Measurements from ENCODE around the gene PRKAG2. TPM values are rescaled to one million over a fixed set of nuclear protein-coding genes. Genes with fewer than 3 reads are reported as not detected.

PRKAG2 gene
- total and polyA plus RNA-seq, 10 donors: 15.8 to 50.9 (median 32.8) TPM

DNA sequence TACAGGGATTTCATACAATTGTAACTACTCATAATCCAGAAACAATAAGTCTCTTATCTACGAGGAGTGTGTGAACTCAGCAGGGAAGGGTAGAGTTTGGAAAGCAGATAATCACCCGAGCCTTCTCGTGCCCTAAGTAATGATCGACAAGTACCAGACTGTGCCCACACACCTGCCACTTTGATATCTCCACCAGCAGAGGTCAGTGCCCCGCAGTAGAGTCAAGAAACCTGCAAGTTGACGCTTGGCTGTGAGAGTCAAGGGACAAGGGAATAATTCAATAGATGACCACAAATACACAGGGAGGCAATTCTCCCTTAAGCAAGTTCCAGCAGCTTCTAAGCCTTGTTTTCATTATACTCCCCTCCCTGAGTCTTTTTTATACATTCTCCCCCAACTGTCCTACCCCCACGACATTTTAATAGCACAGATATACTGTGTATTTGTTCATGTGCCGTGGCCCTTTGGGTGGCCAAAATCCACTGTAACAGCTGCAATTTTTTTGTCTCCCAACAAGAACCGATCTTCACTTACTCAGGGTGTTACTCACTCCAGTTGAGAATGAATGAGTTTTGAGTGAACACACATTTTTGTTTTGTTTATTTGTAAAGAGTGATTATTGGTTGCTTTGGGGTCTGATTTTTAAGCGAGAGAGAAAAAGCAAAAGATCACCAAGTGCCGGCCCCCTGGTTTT is 250.3 kb downstream of the PRKAG2 start:
- TF ChIP-seq, protein P1, sequence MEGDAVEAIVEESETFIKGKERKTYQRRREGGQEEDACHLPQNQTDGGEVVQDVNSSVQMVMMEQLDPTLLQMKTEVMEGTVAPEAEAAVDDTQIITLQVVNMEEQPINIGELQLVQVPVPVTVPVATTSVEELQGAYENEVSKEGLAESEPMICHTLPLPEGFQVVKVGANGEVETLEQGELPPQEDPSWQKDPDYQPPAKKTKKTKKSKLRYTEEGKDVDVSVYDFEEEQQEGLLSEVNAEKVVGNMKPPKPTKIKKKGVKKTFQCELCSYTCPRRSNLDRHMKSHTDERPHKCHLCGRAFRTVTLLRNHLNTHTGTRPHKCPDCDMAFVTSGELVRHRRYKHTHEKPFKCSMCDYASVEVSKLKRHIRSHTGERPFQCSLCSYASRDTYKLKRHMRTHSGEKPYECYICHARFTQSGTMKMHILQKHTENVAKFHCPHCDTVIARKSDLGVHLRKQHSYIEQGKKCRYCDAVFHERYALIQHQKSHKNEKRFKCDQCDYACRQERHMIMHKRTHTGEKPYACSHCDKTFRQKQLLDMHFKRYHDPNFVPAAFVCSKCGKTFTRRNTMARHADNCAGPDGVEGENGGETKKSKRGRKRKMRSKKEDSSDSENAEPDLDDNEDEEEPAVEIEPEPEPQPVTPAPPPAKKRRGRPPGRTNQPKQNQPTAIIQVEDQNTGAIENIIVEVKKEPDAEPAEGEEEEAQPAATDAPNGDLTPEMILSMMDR (IDR thresholded peaks at IDR 0.05 in 8 of 11, conservative IDR thresholded peaks at IDR 0.05 in 3 of 11): peak in 6 of 11 experiments; percentile 10 to 48 (median 34)
- no peak for TF ChIP-seq POLR2AphosphoS5 (IDR thresholded peaks at IDR 0.05)
- DNase-seq: no peak
- Histone ChIP-seq H3K27ac (no peak overlapping the region), H3K9me3 (no peaks in the 10 kb centered on the region), H3K36me3 (peaks cover 0 to 40% (median 0%) of the 10 kb centered on the region in 6 donors), H3K4me3 (no peak overlapping the region), H3K27me3 (replicated peaks in 1 of 7) (no peaks in the 10 kb centered on the region), H3K4me1 (peaks cover 9 to 52% (median 30%) of the 10 kb centered on the region in 6 donors)
- intact Hi-C loops (cut with DNase I; ENCODE audit: low total_unique reads): no loop called here
- WGBS, 5 donors: 77 to 88% (median 84%) methylated on average over 11 of the region's 11 CpGs

DNA sequence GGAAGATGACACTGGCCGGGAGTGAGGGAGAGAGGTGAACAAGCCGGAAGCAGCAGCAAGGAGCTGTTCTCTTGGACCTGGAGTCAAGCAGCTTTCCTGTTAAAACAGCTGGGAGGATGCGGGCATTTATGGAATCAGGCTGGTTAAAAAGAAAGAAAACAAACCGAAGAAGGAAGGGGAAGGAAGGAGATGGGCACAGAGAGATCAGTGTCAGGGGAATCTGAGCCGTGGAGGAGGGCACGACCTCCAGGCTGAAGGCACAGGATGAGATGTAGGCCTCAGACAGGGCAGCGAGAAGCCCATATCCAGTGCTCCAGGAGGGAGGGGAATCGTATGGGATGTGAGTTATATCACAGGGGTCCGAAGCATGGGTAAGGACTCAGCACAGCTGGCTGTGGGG is 251.3 kb downstream of the PRKAG2 start:
- intact Hi-C loops (cut with DNase I; ENCODE audit: low total_unique reads): no loop called here
- TF ChIP-seq POLR2A (IDR thresholded peaks at IDR 0.05): no peak
- no peak for TF ChIP-seq POLR2AphosphoS5 (IDR thresholded peaks at IDR 0.05)
- TF ChIP-seq, protein P1 (IDR thresholded peaks at IDR 0.05 in 8 of 11, conservative IDR thresholded peaks at IDR 0.05 in 3 of 11): no peak
- 71 to 85% (median 77%) methylated on average over 9 of the region's 9 CpGs for WGBS, 5 donors
- H3K4me3 ChIP-seq: no peak overlapping the region
- H3K9me3 ChIP-seq: no peaks in the 10 kb centered on the region
- no peaks in the 10 kb centered on the region for H3K27me3 ChIP-seq (replicated peaks in 1 of 7)
- H3K4me1 ChIP-seq: peaks cover 1 to 42% (median 21%) of the 10 kb centered on the region in 6 donors
- peak overlapping the region in 1 of 8 donors; percentile 19 for H3K27ac ChIP-seq
- peaks cover 0 to 40% (median 0%) of the 10 kb centered on the region in 6 donors for H3K36me3 ChIP-seq
- no peak for DNase-seq

DNA sequence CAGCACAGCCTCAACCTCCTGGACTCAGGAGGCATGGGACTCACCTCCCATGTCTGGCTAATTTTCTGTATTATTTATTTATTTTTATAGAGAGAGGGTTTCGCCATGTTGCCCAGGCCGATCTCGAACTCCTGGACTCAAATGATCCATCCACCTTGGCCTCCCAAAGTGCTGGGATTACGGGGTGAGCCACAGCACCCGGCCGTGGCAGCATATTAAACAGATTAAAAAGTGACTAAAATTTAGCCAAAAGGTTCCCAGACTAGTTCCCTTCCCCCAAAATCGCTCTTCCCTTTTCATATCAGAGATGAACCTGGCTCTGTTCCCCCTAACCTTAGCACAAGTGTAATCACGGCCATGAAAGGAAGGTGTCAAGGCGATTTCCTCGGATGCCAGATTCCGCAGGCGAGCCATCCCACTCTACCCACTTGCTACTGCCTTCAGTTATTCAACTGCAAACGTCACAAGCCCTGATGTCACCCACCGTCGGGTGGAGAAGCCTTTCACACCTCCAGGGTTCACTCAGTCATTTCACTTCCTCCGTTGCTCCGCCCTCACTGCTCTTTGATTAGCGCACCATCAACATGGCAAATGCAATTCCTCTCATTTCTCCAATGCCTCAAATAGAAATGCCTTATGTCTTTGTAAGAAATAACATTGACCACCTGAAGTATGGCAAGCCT is 252.5 kb downstream of the PRKAG2 start:
- Histone ChIP-seq H3K9me3 (no peaks in the 10 kb centered on the region), H3K4me1 (peaks cover 0 to 30% (median 15%) of the 10 kb centered on the region in 6 donors), H3K27me3 (replicated peaks in 1 of 7) (no peaks in the 10 kb centered on the region), H3K27ac (peak overlapping the region in 1 of 8 donors; percentile 30), H3K4me3 (no peak overlapping the region), H3K36me3 (peaks cover 0 to 44% (median 0%) of the 10 kb centered on the region in 6 donors)
- TF ChIP-seq, protein P1 (IDR thresholded peaks at IDR 0.05 in 8 of 11, conservative IDR thresholded peaks at IDR 0.05 in 3 of 11): no peak
- TF ChIP-seq POLR2AphosphoS5 (IDR thresholded peaks at IDR 0.05) (no peak), POLR2A (IDR thresholded peaks at IDR 0.05) (no peak)
- intact Hi-C loops (cut with DNase I; ENCODE audit: low total_unique reads): no loop called here
- DNase-seq: no peak
- 79 to 85% (median 80%) methylated on average over 18 of the region's 18 CpGs for WGBS, 5 donors

DNA sequence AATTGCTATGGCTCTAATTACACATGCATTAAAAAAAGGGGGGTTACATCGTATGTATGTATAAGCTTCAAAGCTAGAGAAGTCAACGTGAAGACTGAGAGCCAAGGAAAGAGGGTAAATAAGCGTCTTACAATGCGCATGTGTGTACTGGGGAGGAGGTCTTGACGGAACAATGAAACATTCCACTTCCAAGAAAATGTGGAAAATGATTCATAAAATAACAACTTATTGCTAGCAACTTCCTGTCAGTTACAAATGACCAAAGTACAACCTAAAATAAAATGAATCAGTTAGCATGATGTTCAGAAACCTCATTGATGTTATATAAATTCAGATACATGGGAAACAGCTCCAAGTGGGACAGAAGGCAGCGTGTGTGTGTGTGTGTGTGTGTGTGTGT is 253.1 kb downstream of the PRKAG2 start:
- Histone ChIP-seq H3K4me3 (no peak overlapping the region), H3K4me1 (peaks cover 0 to 24% (median 15%) of the 10 kb centered on the region in 6 donors), H3K9me3 (no peaks in the 10 kb centered on the region), H3K27ac (no peak overlapping the region), H3K27me3 (replicated peaks in 1 of 7) (no peaks in the 10 kb centered on the region), H3K36me3 (peaks cover 0 to 49% (median 0%) of the 10 kb centered on the region in 6 donors)
- intact Hi-C loops (cut with DNase I; ENCODE audit: low total_unique reads): no loop called here
- DNase-seq: no peak
- no peak for TF ChIP-seq POLR2AphosphoS5 (IDR thresholded peaks at IDR 0.05)
- TF ChIP-seq, protein P1 (IDR thresholded peaks at IDR 0.05 in 8 of 11, conservative IDR thresholded peaks at IDR 0.05 in 3 of 11): no peak
- WGBS, 5 donors: 83 to 92% (median 87%) methylated on average over 6 of the region's 6 CpGs
